Measurements from ENCODE around the gene FAM174C. TPM values are rescaled to one million over a fixed set of nuclear protein-coding genes. Genes with fewer than 3 reads are reported as not detected.

The FAM174C gene
- polyA plus RNA-seq, 10 donors = 7.9 to 17.0 (median 14.3) TPM

DNA sequence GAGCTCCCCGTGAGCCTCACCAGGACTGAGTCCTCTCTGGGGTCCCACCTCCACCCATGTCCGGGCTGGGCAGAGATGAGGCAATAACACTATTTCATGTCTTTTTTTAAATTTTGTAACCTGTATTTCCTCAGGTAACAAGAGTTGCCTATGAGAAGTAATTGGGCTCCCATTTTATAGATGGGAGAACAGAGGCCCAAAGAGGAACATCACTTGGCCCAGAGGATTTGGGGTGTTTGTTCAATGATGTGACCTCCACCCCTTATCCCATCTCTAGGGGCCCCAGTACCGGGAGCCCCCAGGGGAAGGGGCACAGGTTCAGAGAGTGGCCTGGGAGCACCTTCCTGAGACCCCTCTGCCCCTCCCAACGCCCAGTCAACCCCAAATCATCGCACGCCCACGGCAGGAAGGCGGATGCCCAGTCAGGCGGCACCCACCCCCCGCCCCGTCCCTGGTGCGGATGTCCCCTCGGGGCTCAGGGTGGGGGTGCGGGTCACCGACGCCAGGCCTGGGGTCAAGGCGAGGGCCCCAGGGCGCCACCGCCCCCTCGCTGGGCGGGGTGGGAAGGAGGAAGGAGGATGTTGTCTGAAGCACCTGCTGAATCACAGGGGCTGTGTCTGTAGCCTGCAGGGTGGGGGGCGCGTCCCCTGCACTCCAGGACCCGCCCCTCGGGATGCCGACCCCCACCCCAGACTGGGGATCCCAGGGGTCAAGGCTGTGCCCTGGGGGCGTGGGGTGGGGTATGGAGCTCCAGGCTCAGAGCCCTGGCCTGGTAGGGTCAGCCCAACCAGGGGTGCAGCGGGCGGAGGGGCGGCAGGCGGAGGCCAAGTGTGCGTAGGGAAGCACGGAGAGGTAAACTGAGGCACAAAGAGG is 15.2 kb upstream of the FAM174C start:
- DNase-seq = peak in 1 of 3 donors; percentile 42

DNA sequence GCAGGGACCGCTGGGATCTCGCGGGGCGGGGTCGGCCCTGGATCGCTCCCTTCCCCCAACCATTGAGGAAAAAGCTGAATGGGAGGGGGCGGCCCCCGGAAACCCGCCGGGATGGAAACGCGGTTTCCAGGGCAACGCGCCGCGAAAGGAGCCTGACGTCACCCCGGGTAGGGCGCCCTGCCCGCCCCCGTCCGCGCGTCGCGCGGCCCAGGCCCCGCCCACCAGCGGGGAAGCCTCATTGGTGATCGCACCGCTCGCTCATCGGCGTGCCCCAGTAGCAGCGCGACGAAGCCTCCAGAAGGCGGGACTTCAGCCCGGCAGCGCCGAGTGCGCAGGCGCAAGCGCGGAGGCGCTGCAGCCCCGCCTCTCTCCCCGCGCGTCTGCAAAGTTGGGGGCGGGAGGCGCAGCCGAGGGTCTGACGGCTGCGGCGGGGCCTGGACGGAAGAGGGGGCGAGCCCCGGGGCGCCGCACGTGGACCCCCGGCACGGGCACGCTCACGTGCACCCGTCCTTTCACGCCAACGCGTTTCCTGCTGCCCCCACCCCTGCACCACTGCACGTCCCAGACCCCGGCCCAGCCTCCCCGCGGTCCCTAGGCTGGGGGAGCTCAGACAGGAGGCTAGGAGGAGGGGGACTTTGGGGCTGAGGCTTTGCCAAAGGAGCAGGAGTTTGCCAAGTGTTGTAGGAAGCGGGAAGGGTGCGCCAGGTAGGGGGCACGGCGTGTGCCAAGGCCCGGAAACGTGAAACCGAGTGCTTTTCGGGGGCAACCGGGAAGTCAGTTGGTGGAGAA is 14.4 kb upstream of the FAM174C start:
- DNase-seq = peak; percentile 96 to 99 (median 99)

DNA sequence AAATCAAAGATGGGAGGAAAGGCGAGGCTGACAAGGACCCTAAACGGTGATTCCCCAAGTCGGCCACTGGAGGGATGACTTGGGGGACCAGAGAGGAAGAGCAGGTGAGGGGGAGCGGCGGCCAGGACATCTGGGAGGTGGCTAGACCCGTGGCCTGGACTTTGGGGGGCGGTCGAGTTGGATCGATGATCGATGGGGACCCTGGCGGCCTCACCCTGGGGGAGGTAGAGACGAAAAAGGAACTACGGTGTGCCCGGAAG is 13.9 kb upstream of the FAM174C start:
- DNase-seq = no peak

DNA sequence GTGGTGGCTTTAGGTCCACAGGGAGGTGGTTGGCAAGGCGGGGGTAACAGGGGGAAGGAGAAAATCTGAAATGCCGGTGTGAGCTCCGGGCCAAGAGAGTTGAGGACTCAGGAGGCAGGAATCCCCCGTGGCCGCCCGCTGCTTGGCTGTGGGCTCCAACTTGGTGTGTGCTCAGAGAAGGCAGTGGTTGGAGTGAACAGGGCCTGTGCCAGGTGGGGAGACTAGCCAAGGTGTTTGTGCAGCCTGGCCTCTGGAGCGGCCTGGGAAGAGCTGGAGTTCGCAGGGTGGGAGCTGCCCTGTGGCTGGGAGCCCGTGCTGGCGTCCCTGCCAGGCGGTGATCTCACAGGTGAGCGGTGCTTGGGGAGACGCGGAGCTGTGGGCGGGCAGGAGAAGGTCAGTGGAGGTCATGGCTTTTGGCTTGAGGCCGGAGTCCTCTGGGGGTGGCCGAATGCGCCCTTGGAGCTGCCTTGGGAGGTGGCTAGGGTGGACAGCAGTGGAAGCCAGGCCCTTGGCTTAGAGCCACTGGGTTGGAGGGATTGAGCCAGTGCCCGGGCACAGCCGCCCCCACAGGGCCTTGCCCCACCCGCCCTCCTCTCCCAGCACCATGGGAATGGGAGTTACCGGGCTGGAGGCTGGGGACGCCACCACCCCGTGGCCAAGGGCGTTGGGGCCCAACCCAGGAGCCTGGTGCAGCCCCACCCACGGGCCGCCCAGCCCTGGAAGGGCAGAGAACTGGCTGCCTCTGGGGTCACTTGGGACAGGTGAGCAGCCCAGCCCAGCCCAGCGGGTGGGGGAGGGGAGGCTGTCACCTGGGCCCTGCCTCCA is 13.3 kb upstream of the FAM174C start:
- DNase-seq = peak in 1 of 3 donors; percentile 55

DNA sequence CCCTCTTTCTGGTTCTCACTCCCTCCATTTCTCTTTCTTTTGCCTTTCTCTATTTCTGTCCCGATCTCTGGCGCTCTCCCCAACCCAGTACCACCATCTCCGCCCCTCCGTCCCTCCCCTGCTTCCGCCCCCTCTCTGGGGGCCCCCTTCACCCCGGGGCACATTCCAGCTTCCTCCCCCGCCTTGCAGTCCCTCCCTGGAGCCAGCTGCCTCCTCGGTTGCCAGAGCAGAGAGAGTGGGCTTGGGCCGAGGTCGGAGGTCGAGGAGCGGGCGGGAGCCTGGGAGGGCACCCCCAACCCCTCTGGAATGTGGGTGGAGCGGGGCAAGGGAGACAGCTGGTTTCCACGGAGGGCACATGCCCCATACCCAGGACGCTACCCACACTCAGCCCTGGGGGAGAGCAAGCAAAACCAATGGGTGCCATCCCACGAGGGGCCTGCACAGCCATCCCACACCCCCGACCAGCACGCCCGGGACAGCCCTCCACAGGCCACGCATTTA is 12.7 kb upstream of the FAM174C start:
- DNase-seq = peak in 1 of 3 donors; percentile 51

DNA sequence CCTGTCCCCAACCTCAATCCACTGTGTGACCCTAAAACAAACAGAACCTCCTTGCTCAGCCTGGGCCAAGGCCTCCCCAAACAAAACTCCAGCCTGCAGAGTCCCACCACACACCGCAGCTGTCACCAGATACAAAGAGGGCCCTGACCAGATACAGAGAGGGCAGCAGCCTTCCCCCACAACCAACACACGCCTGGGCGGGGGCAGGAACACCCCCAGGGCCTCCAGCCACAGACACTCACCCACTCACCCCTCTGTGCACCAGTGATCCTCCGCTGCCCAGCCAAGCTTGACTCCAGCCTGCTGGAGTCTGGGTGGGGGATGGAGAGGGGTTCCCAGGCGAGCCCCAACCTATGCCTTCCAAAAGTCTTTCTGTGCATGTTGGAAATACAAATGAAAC is 12.1 kb upstream of the FAM174C start:
- peak in 1 of 3 donors; percentile 45 for DNase-seq

DNA sequence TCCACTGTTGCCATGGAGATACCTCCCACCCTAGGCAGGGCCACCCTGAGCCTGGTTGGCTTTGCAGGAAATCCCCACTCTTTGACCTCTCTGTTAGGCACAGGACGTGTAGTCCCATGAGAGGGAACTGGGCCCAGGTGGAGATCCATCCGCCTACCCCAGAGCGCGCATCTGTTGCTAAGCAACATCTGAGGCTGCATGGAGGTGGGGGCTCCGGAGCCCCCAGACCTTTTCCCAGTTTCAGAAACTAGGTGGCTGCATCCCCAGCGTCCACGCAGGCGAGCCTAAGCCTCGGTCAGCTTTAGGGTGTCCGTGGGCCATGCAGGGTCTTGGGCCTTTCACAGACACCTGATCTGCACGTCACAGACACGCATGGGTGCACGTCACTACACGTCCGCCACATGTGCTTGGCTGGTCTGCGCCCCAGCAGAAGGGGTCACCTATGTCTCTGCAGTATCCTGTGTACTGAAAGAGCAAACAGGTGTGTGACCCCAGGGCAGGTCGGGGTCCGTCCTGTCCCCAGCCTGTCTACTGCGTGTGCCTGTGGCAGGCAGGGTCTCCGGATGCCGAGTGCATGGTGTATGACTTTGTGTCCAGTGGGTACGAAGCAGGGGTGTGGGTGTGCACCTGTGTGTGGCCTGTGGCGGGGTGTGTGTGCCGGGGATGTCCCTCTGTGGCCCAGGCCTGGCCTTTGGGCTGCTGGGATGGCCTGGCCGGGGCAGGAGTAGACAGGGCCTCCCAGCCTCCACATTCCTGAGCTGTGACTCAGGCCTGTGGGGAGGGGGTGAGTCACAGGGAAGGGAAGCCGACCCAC is 10.3 kb upstream of the FAM174C start:
- peak; percentile 68 to 87 (median 78) for DNase-seq

DNA sequence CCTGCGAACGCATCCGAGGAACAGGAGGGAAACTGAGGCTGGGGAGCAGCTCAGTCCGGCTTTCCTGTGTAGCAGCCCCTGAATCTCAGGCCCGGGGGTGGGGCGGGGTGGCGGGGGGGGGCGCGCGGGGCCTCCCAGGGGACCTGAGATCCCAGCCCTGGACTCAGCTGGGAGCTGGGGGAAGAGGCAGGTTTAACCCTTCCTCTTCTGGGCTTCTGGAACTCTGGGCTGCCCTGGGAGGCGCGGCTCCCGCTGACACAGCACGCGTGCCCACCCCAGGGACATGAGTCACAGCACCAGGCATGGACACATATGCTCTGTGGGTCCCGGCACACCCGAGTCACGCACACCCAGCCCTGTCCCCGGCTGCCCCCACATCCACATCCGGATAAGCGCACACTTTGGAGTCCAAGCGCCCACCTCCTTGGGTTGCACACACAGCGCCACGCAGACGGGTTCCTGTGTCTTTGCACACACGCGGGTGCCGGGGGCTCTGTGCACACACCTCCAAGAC is 9.7 kb upstream of the FAM174C start:
- no peak for DNase-seq

DNA sequence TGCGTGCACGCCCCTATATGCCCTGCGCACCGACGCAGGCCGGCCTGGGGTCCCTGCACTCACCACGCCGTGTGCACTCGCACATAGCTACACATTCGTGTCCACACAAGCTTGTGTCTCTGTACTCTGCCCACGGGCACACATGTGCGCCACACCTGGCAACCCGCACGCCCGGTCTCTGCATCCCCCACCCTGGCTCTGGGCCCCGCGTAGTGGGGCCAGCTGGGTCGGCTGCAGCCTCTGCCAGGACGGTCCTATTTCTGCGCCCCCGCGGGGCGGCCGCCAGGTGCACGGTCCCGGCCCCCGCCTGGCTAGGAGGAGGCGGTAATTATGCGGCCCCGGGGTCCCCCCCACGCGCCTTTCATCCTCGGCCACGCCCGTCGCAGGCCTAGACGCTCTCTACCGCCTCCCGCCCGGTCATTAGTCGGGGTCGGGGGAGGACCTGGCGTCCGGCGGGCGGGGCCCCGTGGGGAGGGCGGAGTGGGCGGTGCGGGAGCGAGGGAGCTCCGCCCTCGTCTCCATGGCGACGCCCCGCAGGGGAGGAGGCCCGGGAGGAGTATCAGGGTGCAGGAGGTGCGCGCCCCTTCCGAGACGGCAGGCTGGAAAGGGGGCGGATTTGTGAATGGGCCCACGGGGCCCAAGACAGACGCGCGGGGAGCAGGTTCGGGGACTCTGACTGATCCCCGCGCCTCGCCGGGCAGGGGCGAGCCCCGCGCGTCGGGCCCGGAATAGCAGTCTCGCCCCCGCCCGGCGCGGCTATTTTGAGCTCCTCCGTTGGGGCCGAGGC is 9.0 kb upstream of the FAM174C start:
- DNase-seq = peak; percentile 80 to 91 (median 85)

DNA sequence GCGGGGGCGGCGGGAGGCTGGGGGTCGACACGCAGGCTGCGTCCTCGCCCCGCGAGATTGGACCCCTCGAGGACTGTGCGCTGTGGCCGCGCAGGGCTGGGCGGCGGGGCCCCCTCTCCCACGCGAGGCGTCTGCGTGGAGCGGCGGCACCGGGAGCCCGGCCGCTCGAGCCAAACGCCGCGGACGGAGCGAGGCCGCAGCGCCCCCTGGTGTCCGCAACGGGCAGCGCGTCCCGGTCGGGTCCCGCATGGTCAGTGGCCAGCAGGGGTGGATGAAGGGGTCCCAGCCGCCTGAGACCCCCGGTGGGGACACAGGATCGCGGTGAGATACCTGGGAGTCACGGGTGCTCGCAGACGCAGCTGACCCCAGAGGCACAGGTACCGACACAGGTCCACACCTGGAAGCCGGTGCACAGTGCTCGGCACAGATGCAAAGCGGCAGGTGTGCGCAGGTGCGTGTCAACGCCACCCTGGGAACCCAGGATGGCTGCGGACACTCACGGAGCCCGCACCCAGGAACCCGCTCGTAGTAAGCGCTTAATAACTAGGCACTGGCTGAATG is 8.3 kb upstream of the FAM174C start:
- DNase-seq = peak in 1 of 3 donors; percentile 82

DNA sequence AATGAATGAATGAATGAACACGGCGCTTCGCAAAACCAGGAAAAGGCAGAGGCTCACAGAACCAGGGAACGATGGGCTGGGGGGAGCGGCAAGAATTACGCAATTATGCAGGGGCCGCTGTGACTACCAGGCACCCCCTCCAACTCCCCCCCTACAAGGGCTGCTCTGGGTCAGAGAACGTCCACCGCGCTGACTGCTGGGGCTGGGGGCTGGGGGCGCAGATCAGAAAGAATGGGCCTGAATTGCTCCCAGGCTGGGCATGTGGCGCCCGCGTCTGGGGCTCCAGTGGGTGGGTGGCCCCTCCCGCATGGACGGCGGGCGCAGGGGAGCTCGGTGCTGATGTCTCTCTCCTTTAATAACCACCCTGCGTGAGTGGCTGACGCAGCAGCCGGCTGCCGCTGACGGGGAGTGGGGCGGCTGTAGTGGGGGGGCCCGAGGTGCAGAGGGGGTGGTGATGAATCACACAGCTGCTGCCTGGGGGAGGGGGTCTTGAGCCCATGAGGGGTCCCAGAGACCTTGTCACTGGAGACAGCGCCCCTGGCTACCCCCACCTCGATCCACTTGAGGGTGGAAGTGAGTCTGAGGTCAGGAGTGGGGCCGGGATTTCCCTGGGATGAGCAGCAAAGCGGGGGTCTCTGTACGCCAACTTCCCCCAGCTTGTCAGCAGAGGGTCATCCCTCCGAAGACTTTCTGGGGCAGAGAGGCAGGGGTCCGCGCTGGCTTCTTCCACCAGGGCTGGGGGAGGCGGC is 7.7 kb upstream of the FAM174C start:
- DNase-seq = peak in 1 of 3 donors; percentile 48

DNA sequence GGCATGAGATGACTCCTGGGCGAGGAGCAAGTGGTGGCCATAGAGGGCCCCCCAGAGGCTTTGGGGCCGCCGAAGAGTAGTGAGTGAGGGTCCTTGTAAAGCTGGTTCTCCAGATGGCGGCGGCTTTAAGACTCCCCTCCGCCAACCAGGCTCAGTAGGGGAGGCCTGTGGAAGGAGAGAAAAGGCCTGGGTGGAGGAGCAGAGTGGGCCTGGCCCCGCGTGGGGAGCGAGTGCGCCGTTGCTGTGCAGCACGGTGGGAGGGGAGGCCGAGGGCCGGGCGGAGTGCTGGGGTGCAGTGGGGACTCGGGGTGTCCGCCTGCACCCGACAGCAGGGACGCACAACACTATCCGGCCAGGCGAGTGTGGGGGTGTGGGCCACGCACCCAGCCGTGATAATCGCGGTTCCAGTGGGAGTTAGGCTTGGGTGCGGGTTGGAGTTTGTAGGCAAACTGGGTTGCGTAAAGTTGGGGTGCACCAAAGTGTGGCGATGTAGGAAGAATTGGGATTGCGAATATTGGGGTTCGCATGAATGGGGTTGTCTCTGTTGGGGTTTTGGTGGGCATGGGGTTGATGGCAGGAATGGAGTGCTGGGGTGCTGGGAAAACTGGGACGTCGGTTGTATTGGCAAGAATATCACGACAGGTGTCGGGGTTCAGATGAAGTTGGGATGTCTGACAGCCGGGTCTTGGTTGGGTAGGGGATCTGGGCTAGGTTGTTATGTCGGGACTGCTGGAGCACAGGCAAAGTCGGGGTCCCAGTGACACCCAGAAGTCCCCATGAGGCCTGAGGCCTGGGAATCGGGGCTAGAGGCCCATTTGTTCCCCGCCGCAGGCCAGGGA is 6.9 kb upstream of the FAM174C start:
- DNase-seq = peak in 1 of 3 donors; percentile 45

DNA sequence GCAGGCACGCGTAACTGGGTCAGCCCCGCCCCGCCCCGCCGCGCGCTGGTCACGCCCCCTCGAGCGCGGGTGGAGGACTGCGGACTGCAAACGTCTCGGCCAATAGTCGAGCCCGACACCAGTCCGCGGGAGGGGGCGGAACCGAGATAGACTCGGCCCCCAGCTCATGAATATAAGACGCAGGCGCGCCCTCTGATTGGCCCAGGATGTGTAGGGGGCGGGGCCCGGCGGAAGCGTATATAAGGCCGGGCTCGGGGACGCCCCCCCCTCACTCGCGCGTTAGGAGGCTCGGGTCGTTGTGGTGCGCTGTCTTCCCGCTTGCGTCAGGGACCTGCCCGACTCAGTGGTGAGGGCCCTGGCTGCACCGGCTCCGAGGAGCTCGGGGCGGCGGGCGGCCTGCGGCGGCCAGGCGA is 6.3 kb upstream of the FAM174C start, which contains the start of gene CIRBP:
Gene CIRBP, plus strand, starts transcription at position 268 of the 413 bp plus-strand sequence. CDS start 1,602 bp downstream, outside the sequence.
- DNase-seq = peak; percentile 99

DNA sequence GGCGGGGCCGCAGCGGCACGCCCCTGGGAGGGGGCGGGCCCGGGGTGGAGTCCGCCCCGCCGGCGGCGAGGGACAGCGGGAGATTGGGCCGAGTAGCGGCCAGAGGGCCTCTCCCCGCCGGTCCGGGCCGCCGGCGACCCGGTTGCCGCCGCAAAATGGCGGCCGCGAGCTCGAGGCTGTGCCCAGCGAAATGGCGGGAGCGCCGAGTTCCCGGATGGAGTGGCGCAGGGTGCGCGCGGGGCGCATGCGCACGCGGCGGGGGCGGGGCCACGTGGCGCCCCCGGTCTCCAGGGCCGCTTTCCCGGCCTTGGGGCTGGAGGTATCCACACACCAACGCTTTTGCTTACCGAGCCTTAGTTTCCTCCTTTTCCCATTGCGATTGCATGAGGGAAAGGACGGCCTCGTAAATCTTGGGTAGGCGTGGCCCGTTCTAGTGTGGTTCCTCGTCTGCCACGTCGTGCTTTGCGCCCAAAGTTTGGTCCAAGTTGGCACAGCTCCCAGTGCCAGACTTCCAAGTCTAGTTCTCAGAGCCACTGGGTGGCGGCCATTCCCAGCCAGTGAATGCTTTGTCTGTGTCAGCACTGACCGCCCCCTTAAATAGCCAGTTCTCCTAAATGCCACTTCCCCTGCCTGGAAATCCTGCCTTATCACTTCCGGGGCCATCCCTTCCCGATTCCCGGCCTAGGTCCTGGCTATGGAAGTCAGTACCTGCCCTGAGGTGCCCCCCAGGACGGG is 5.7 kb upstream of the FAM174C start:
- peak; percentile 87 to 95 (median 92) for DNase-seq

DNA sequence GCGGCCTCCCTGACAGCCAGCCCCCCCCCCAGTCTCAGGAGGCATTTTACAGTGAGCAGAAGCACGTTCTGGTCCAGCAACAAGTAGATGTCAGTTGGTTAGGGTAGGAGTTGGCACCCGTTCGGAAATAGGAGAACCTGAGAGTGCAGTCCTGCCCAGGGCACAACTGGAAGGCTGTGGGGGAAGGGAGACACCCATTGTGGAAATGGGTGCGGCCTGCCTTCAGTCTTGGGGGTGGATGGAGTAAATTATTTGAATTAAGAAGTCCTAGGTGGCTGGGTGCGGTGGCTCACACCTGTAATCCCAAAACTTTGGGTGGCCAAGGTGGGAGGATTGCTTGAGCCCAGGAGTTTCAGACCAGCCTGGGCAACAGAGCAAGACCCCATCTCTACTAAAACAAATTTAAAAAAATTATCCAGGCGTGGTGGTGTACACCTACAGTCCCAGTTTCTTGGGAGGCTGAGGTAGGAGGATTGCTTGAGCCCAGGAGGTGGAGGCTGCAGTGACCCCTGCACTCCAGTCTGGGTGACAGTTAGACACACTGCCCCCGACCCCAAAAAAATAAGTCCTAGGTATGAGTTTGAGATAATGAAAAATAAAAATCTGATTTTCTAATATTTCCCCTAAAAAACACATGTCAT is 5.0 kb upstream of the FAM174C start:
- no peak for DNase-seq

DNA sequence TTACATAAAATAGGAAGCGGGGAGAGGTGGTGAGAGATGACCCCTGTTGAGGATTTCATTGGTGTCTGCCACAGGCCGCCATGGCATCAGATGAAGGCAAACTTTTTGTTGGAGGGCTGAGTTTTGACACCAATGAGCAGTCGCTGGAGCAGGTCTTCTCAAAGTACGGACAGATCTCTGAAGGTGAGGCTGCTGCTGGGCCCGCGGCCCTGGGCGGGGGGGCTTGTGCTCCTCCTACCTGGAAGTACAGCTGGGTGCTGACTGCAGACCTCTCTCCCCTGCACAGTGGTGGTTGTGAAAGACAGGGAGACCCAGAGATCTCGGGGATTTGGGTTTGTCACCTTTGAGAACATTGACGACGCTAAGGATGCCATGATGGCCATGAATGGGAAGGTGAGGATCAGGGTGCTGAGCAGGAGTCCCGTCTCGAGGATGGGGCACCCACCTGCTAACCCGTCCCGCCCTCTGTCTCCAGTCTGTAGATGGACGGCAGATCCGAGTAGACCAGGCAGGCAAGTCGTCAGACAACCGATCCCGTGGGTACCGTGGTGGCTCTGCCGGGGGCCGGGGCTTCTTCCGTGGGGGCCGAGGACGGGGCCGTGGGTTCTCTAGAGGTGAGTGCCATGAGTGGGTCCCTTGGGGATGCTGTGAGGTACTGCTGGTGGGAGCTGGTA is 4.3 kb upstream of the FAM174C start:
- DNase-seq = no peak

Measured in muscle of back (tissue), 11 donors.